ENCODE measurements around the gene CA11.
"Not testable (repeated sequence)": the region's sequence is repeated elsewhere in the genome, so short reads cannot be mapped to it uniquely, and the experiment has no call there.

CA11 gene

GRCh38 chr19:48635263-48635965 is 10.6 kb downstream of the CA11 start:
- peak; percentile 93 for DNase-seq (ENCODE audit: low spot score)
- TF ChIP-seq CTCF (IDR thresholded peaks at IDR 0.05; ENCODE audit: extremely low read depth, missing control alignments): no peak

- TF ChIP-seq CTCF (IDR thresholded peaks at IDR 0.05; ENCODE audit: extremely low read depth, missing control alignments): no peak
- peak; percentile 89 for DNase-seq (ENCODE audit: low spot score)
Observed at GRCh38 chr19:48634424-48635262, 11.3 kb downstream of the CA11 start.

GRCh38 chr19:48634036-48634342 is 12.0 kb downstream of the CA11 start:
- TF ChIP-seq CTCF (IDR thresholded peaks at IDR 0.05; ENCODE audit: extremely low read depth, missing control alignments): no peak
- DNase-seq (ENCODE audit: low spot score): no peak

- TF ChIP-seq CTCF (IDR thresholded peaks at IDR 0.05; ENCODE audit: extremely low read depth, missing control alignments): no peak
- no peak for DNase-seq (ENCODE audit: low spot score)
Observed at GRCh38 chr19:48633148-48634035, 12.6 kb downstream of the CA11 start.

GRCh38 chr19:48632692-48633147 is 13.3 kb downstream of the CA11 start:
- DNase-seq (ENCODE audit: low spot score): no peak

GRCh38 chr19:48632286-48632685 is 13.7 kb downstream of the CA11 start:
- DNase-seq (ENCODE audit: low spot score): not testable (repeated sequence)

More at GRCh38 chr19:48632692-48633147, 13.3 kb downstream of the CA11 start:
- no peak for TF ChIP-seq CTCF (IDR thresholded peaks at IDR 0.05; ENCODE audit: extremely low read depth, missing control alignments)

- no peak for DNase-seq (ENCODE audit: low spot score)
- TF ChIP-seq CTCF (IDR thresholded peaks at IDR 0.05; ENCODE audit: extremely low read depth, missing control alignments): no peak
Observed at GRCh38 chr19:48631225-48631624, 14.8 kb downstream of the CA11 start.
